GM19328 (cell line): Measurements from ENCODE around the gene LRMDA.
"Not testable (repeated sequence)": the region's sequence is repeated elsewhere in the genome, so short reads cannot be mapped to it uniquely, and the experiment has no call there.

Experiments
- ATAC-seq: cut with Tn5 transposase; IDR thresholded peaks from one replicate; pipeline ENCODE4 v1.9.1; 2021; ENCODE audit warnings: mild to moderate bottlenecking, moderate library complexity; ENCODE audit not compliant: unreplicated experiment

Gene LRMDA

GRCh38 chr10:76052682-76053503 lies 621.5 kb downstream of the LRMDA start:
- ATAC-seq = no peak

- no peak for ATAC-seq
Measured at GRCh38 chr10:76055466-76055865, 624.0 kb downstream of the LRMDA start.

- ATAC-seq = no peak
Measured at GRCh38 chr10:76055963-76056362, 624.5 kb downstream of the LRMDA start.

GRCh38 chr10:76060993-76061392 lies 629.6 kb downstream of the LRMDA start:
- ATAC-seq = not testable (repeated sequence)

- no peak for ATAC-seq
Measured at GRCh38 chr10:76066457-76066856, 635.0 kb downstream of the LRMDA start.

- ATAC-seq = no peak
Measured at GRCh38 chr10:76067447-76067846, 636.0 kb downstream of the LRMDA start.

GRCh38 chr10:76068856-76069255 lies 637.4 kb downstream of the LRMDA start:
- ATAC-seq = no peak

GRCh38 chr10:76070916-76071315 lies 639.5 kb downstream of the LRMDA start:
- ATAC-seq = no peak

GRCh38 chr10:76071653-76072365 lies 640.4 kb downstream of the LRMDA start:
- ATAC-seq = no peak

- no peak for ATAC-seq
Measured at GRCh38 chr10:76072384-76072783, 641.0 kb downstream of the LRMDA start.

- ATAC-seq = no peak
Measured at GRCh38 chr10:76073524-76073923, 642.1 kb downstream of the LRMDA start.

- ATAC-seq = no peak
Measured at GRCh38 chr10:76074659-76075058, 643.2 kb downstream of the LRMDA start.

GRCh38 chr10:76080451-76080850 lies 649.0 kb downstream of the LRMDA start:
- no peak for ATAC-seq

- no peak for ATAC-seq
Measured at GRCh38 chr10:76080991-76081390, 649.6 kb downstream of the LRMDA start.

- no peak for ATAC-seq
Measured at GRCh38 chr10:76082232-76082631, 650.8 kb downstream of the LRMDA start.

- no peak for ATAC-seq
Measured at GRCh38 chr10:76082956-76083355, 651.5 kb downstream of the LRMDA start.

- no peak for ATAC-seq
Measured at GRCh38 chr10:76085002-76085816, 653.8 kb downstream of the LRMDA start.

GRCh38 chr10:76085817-76086167 lies 654.4 kb downstream of the LRMDA start:
- ATAC-seq = no peak

GRCh38 chr10:76086170-76086760 lies 654.8 kb downstream of the LRMDA start:
- no peak for ATAC-seq

GRCh38 chr10:76086761-76087639 lies 655.6 kb downstream of the LRMDA start:
- peak; percentile 64 for ATAC-seq
